Neuron (in vitro differentiated cells): ENCODE data around the gene PLA2G2A.
"Not testable (repeated sequence)": the region's sequence is repeated elsewhere in the genome, so short reads cannot be mapped to it uniquely, and the experiment has no call there.

Experiments used
- H2AFZ ChIP-seq: one replicate; pipeline ENCODE4 v1.6.1; 2013; ENCODE audit warnings: low read depth, mild to moderate bottlenecking, inconsistent platforms, low read length, moderate library complexity
- H3K27me3 ChIP-seq: one replicate; pipeline ENCODE4 v1.6.1; 2013; ENCODE audit warnings: low read length; ENCODE audit not compliant: insufficient read depth
- H3K36me3 ChIP-seq: one replicate; pipeline ENCODE4 v1.6.1; 2013; ENCODE audit warnings: low read length; ENCODE audit not compliant: insufficient read depth
- H3K4me1 ChIP-seq: one replicate; pipeline ENCODE4 v1.6.1; 2013; ENCODE audit warnings: low read length; ENCODE audit not compliant: insufficient read depth
- H3K4me3 ChIP-seq: 2 replicates; pipeline ENCODE4 v1.5.1; 2013; ENCODE audit warnings: mild to moderate bottlenecking, low read length, moderate library complexity
- H3K9me3 ChIP-seq: one replicate; pipeline ENCODE4 v1.6.1; 2013; ENCODE audit warnings: low read length

The PLA2G2A gene

GRCh38 chr1:19979494-19979977, at the start of gene PLA2G2A:
Gene PLA2G2A (minus strand): TSS chr1:19979618. CDS start chr1:19978773, 845 bp downstream.
- H3K4me3 ChIP-seq: no peak within 1 kb of the TSS
- H3K36me3 ChIP-seq: no peaks in the 10 kb centered on the region
- no peak within 1 kb of the TSS for H2AFZ ChIP-seq
- H3K9me3 ChIP-seq: no peaks in the 10 kb centered on the region
- peaks cover 29% of the 10 kb centered on the region for H3K27me3 ChIP-seq
- no peaks in the 10 kb centered on the region for H3K4me1 ChIP-seq

GRCh38 chr1:20028726-20029125, 49.3 kb upstream of the PLA2G2A start:
- Histone ChIP-seq H3K27me3 (no peaks in the 10 kb centered on the region), H3K4me3 (no peak overlapping the region), H3K4me1 (no peaks in the 10 kb centered on the region), H2AFZ (no peak overlapping the region), H3K9me3 (no peaks in the 10 kb centered on the region), H3K36me3 (no peaks in the 10 kb centered on the region)

- Histone ChIP-seq H3K27me3 (no peaks in the 10 kb centered on the region), H3K36me3 (no peaks in the 10 kb centered on the region), H2AFZ (no peak overlapping the region), H3K4me1 (no peaks in the 10 kb centered on the region), H3K9me3 (no peaks in the 10 kb centered on the region), H3K4me3 (no peak overlapping the region)
Measured at GRCh38 chr1:20028125-20028524, 48.7 kb upstream of the PLA2G2A start.

GRCh38 chr1:20017741-20018140, 38.3 kb upstream of the PLA2G2A start:
- H3K4me3 ChIP-seq: no peak overlapping the region
- no peaks in the 10 kb centered on the region for H3K9me3 ChIP-seq
- no peaks in the 10 kb centered on the region for H3K36me3 ChIP-seq
- no peaks in the 10 kb centered on the region for H3K4me1 ChIP-seq
- H3K27me3 ChIP-seq: no peaks in the 10 kb centered on the region
- no peak overlapping the region for H2AFZ ChIP-seq

- Histone ChIP-seq H3K4me1 (no peaks in the 10 kb centered on the region), H3K27me3 (no peaks in the 10 kb centered on the region), H3K9me3 (no peaks in the 10 kb centered on the region), H2AFZ (no peak overlapping the region), H3K36me3 (no peaks in the 10 kb centered on the region), H3K4me3 (no peak overlapping the region)
Measured at GRCh38 chr1:20014153-20014552, 34.7 kb upstream of the PLA2G2A start.

- Histone ChIP-seq H3K9me3 (no peaks in the 10 kb centered on the region), H2AFZ (no peak overlapping the region), H3K4me1 (no peaks in the 10 kb centered on the region), H3K36me3 (no peaks in the 10 kb centered on the region), H3K27me3 (no peaks in the 10 kb centered on the region), H3K4me3 (no peak overlapping the region)
Measured at GRCh38 chr1:20010016-20010415, 30.6 kb upstream of the PLA2G2A start.

- Histone ChIP-seq H3K9me3 (no peaks in the 10 kb centered on the region), H3K4me1 (no peaks in the 10 kb centered on the region), H2AFZ (no peak overlapping the region), H3K27me3 (no peaks in the 10 kb centered on the region), H3K36me3 (no peaks in the 10 kb centered on the region), H3K4me3 (no peak overlapping the region)
Measured at GRCh38 chr1:20009212-20009611, 29.8 kb upstream of the PLA2G2A start.

GRCh38 chr1:20008391-20008841, 29.0 kb upstream of the PLA2G2A start:
- Histone ChIP-seq H3K4me1 (no peaks in the 10 kb centered on the region), H3K36me3 (no peaks in the 10 kb centered on the region), H2AFZ (no peak overlapping the region), H3K27me3 (no peaks in the 10 kb centered on the region), H3K4me3 (no peak overlapping the region), H3K9me3 (no peaks in the 10 kb centered on the region)

- not testable (repeated sequence) for H3K9me3 ChIP-seq, H3K4me3 ChIP-seq
Measured at GRCh38 chr1:19998823-19999222, 19.4 kb upstream of the PLA2G2A start.

GRCh38 chr1:19990689-19991088, 11.3 kb upstream of the PLA2G2A start:
- Histone ChIP-seq H3K27me3 (peaks cover 12% of the 10 kb centered on the region), H3K9me3 (no peaks in the 10 kb centered on the region), H3K4me3 (no peak overlapping the region), H3K4me1 (peaks cover 11% of the 10 kb centered on the region), H3K36me3 (no peaks in the 10 kb centered on the region), H2AFZ (no peak overlapping the region)

More at GRCh38 chr1:19998823-19999222, 19.4 kb upstream of the PLA2G2A start:
- not testable (repeated sequence) for H3K36me3 ChIP-seq, H2AFZ ChIP-seq, H3K4me1 ChIP-seq, H3K27me3 ChIP-seq

- not testable (repeated sequence) for H3K9me3 ChIP-seq, H3K4me3 ChIP-seq, H3K36me3 ChIP-seq
- Histone ChIP-seq H3K4me1 (peaks cover 11% of the 10 kb centered on the region), H3K27me3 (peaks cover 12% of the 10 kb centered on the region), H2AFZ (peak overlapping the region; percentile 19)
Measured at GRCh38 chr1:19990182-19990582, 10.8 kb upstream of the PLA2G2A start.

GRCh38 chr1:19988267-19989006, 9.0 kb upstream of the PLA2G2A start:
- Histone ChIP-seq H3K36me3 (no peaks in the 10 kb centered on the region), H3K9me3 (no peaks in the 10 kb centered on the region), H3K4me3 (no peak overlapping the region), H2AFZ (no peak overlapping the region), H3K4me1 (peaks cover 11% of the 10 kb centered on the region), H3K27me3 (peaks cover 11% of the 10 kb centered on the region)

- Histone ChIP-seq H3K9me3 (no peaks in the 10 kb centered on the region), H2AFZ (no peak overlapping the region), H3K4me3 (no peak overlapping the region), H3K4me1 (peaks cover 11% of the 10 kb centered on the region), H3K27me3 (peaks cover 11% of the 10 kb centered on the region), H3K36me3 (no peaks in the 10 kb centered on the region)
Measured at GRCh38 chr1:19987719-19988118, 8.3 kb upstream of the PLA2G2A start.
